H1 (cell line): ENCODE data around the gene SYT15B. TPM values are rescaled to one million over a fixed set of nuclear protein-coding genes. Genes with fewer than 3 reads are reported as not detected.
"Not testable (repeated sequence)": the region's sequence is repeated elsewhere in the genome, so short reads cannot be mapped to it uniquely, and the experiment has no call there.

Experiments
- CTCF ChIA-PET: fragments of 300-600 bp; sonication (Branson Sonifier 250); formaldehyde crosslinking; loops from one replicate; lab custom pipeline; 2021; ENCODE audit not compliant: partially characterized antibody; lab: Charles Lee
- POLR2A ChIA-PET: fragments of 300-600 bp; sonication (Branson Sonifier 250); formaldehyde crosslinking; loops from one replicate; lab custom pipeline; 2021; ENCODE audit warnings: inconsistent platforms; ENCODE audit not compliant: partially characterized antibody; lab: Charles Lee
- DNase-seq, 2 experiments: peaks; one replicate each; pipeline versions ENCODE4 v3.0.0 to v3.0.0-alpha.2; 2010 to 2022; ENCODE audit warnings: low spot score in 2 of 2, low read depth in 1 of 2, mixed read lengths in 1 of 2
- FAIRE-seq: peaks from 2 replicates; lab custom pipeline; 2011; peaks lifted over from hg19 to GRCh38; lab: Jason Lieb, UNC
- H2AFZ ChIP-seq: 2 replicates; pipeline ENCODE4 v1.8.1; 2012; ENCODE audit warnings: low read length, inconsistent platforms
- H2AK5ac ChIP-seq: 2 replicates; pipeline ENCODE4 v1.6.1; 2013; ENCODE audit warnings: low read depth, low read length
- H2BK120ac ChIP-seq: replicated peaks from 2 replicates; pipeline ENCODE3; 2013; ENCODE audit warnings: low read depth, low read length, inconsistent platforms
- H2BK12ac ChIP-seq: 2 replicates; pipeline ENCODE4 v1.6.1; 2013; ENCODE audit warnings: low read depth, low read length
- H2BK15ac ChIP-seq: 2 replicates; pipeline ENCODE4 v1.6.1; 2013; ENCODE audit warnings: low read length
- H2BK20ac ChIP-seq: 2 replicates; pipeline ENCODE4 v1.6.1; 2013; ENCODE audit warnings: low read length
- H2BK5ac ChIP-seq: 2 replicates; pipeline ENCODE4 v1.6.1; 2013; ENCODE audit warnings: low read depth, low read length
- H3K14ac ChIP-seq: 2 replicates; pipeline ENCODE4 v1.6.1; 2013; ENCODE audit warnings: inconsistent platforms; ENCODE audit not compliant: insufficient read length
- H3K18ac ChIP-seq: 2 replicates; pipeline ENCODE4 v1.6.1; 2013; ENCODE audit warnings: low read length; ENCODE audit errors: extremely low read depth
- H3K23ac ChIP-seq: 2 replicates; pipeline ENCODE4 v1.6.1; 2013; ENCODE audit warnings: inconsistent platforms; ENCODE audit not compliant: insufficient read length
- H3K23me2 ChIP-seq: 2 replicates; pipeline ENCODE4 v1.6.1; 2013; ENCODE audit warnings: low read depth, low read length
- H3K27ac ChIP-seq: 2 replicates; pipeline ENCODE4 v1.6.1; 2011; ENCODE audit warnings: low read depth, low read length, inconsistent platforms
- H3K27me3 ChIP-seq, 4 experiments: replicated peaks in 1 of 4; 1 replicate in 1 of 4; 2 replicates in 3 of 4; pipeline versions ENCODE4 v1.6.1 to v1.8.1; 2011 to 2013; ENCODE audit warnings: low read length in 3 of 4, mild to moderate bottlenecking in 3 of 4, inconsistent platforms in 2 of 4, mixed read lengths in 2 of 4, moderate library complexity in 1 of 4; ENCODE audit not compliant: control insufficient read depth in 3 of 4, insufficient read depth in 3 of 4; ENCODE audit errors: extremely low read depth in 1 of 4
- H3K36me3 ChIP-seq, 4 experiments: 2 replicates each; pipeline versions ENCODE4 v1.6.1 to v1.8.1; 2011 to 2013; ENCODE audit warnings: mild to moderate bottlenecking in 4 of 4, low read length in 3 of 4, moderate library complexity in 2 of 4, control low read depth in 1 of 4, inconsistent platforms in 1 of 4; ENCODE audit not compliant: insufficient read depth in 4 of 4, control insufficient read depth in 2 of 4
- H3K4ac ChIP-seq: replicated peaks from 2 replicates; pipeline ENCODE3; 2013; ENCODE audit warnings: low read length, low read depth, mixed read lengths, inconsistent platforms; ENCODE audit not compliant: insufficient read length
- H3K4me1 ChIP-seq, 4 experiments: replicated peaks in 1 of 4; 1 replicate in 1 of 4; 2 replicates in 3 of 4; pipeline versions ENCODE4 v1.6.1 to v1.8.1; 2011 to 2013; ENCODE audit warnings: low read length in 3 of 4, inconsistent platforms in 2 of 4, mixed read lengths in 1 of 4; ENCODE audit not compliant: insufficient read depth in 4 of 4, control insufficient read depth in 3 of 4
- H3K4me2 ChIP-seq, 2 experiments: 2 replicates each; pipeline versions ENCODE4 v1.6.1 to v1.8.1; 2011 to 2013; ENCODE audit warnings: low read depth in 2 of 2, low read length in 2 of 2, control low read depth in 1 of 2, inconsistent platforms in 1 of 2, mild to moderate bottlenecking in 1 of 2; ENCODE audit not compliant: insufficient read depth in 1 of 2
- H3K4me3 ChIP-seq, 4 experiments: fragments of 200-600, 300-600 bp in 1 of 4; sonication (generic), shearing (Covaris generic), sonication (Bioruptor Twin) in 1 of 4; 2 replicates each; pipeline versions ENCODE4 v1.5.1 to v1.8.1; 2011 to 2016; ENCODE audit warnings: low read length in 4 of 4, low read depth in 3 of 4, control low read depth in 2 of 4, inconsistent platforms in 2 of 4, mild to moderate bottlenecking in 2 of 4, mixed read lengths in 1 of 4, moderate library complexity in 1 of 4; ENCODE audit not compliant: insufficient read depth in 2 of 4; ENCODE audit errors: extremely low read depth in 1 of 4
- H3K56ac ChIP-seq: replicated peaks from 2 replicates; pipeline ENCODE3; 2013; ENCODE audit warnings: low read depth, mild to moderate bottlenecking, mixed read lengths, low read length, inconsistent platforms; ENCODE audit not compliant: insufficient read length
- H3K79me1 ChIP-seq: 2 replicates; pipeline ENCODE4 v1.6.1; 2013; ENCODE audit warnings: low read depth, low read length, control low read depth
- H3K79me2 ChIP-seq, 2 experiments: 2 replicates each; pipeline versions ENCODE4 v1.6.1 to v1.8.1; 2012 to 2013; ENCODE audit warnings: low read length in 2 of 2, mild to moderate bottlenecking in 2 of 2, inconsistent platforms in 1 of 2; ENCODE audit not compliant: insufficient read depth in 2 of 2, control insufficient read depth in 1 of 2
- H3K9ac ChIP-seq, 4 experiments: replicated peaks in 1 of 4; 1 replicate in 1 of 4; 2 replicates in 3 of 4; pipeline versions ENCODE4 v1.6.1 to v1.8.1; 2011 to 2013; ENCODE audit warnings: low read depth in 3 of 4, low read length in 3 of 4, control low read depth in 2 of 4, mild to moderate bottlenecking in 2 of 4, moderate library complexity in 2 of 4, inconsistent platforms in 1 of 4; ENCODE audit errors: extremely low read depth in 1 of 4
- H3K9me3 ChIP-seq, 2 experiments: 2 replicates each; pipeline versions ENCODE4 v1.6.1 to v1.8.1; 2012 to 2013; ENCODE audit warnings: mild to moderate bottlenecking in 2 of 2, moderate library complexity in 2 of 2, control low read depth in 1 of 2, inconsistent platforms in 1 of 2, low read depth in 1 of 2, low read length in 1 of 2, mixed read lengths in 1 of 2; ENCODE audit not compliant: insufficient read depth in 2 of 2
- H4K20me1 ChIP-seq, 2 experiments: replicated peaks in 1 of 2; 2 replicates each; pipeline versions ENCODE3 to v1.8.1; 2011 to 2013; ENCODE audit warnings: inconsistent platforms in 2 of 2, low read length in 2 of 2, mild to moderate bottlenecking in 1 of 2; ENCODE audit not compliant: insufficient read depth in 2 of 2, control insufficient read depth in 1 of 2
- H4K5ac ChIP-seq: 2 replicates; pipeline ENCODE4 v1.6.1; 2013; ENCODE audit warnings: low read length, low read depth, mixed read lengths, inconsistent platforms; ENCODE audit not compliant: insufficient read length
- H4K8ac ChIP-seq: 2 replicates; pipeline ENCODE4 v1.8.0; 2013; ENCODE audit warnings: mild to moderate bottlenecking, moderate library complexity, low read length, inconsistent platforms; ENCODE audit not compliant: insufficient read depth; ENCODE audit errors: extremely low read depth
- H4K91ac ChIP-seq: replicated peaks from 2 replicates; pipeline ENCODE3; 2013; ENCODE audit warnings: low read length, mixed read lengths, inconsistent platforms; ENCODE audit not compliant: insufficient read length
- CTCF ChIP-seq, 3 experiments: IDR thresholded peaks; 1 replicate in 2 of 3; 2 replicates in 1 of 3; pipeline versions ENCODE4 v1.5.1 to v1.6.1; 2011; ENCODE audit warnings: low read length in 3 of 3, mild to moderate bottlenecking in 3 of 3, inconsistent platforms in 2 of 3, low read depth in 1 of 3, moderate library complexity in 1 of 3; ENCODE audit not compliant: insufficient read depth in 1 of 3; ENCODE audit errors: control extremely low read depth in 1 of 3
- RAD21 ChIP-seq, 2 experiments: IDR thresholded peaks in 1 of 2; conservative IDR thresholded peaks in 1 of 2; 2 replicates each; pipeline ENCODE4 v1.6.1; 2011; ENCODE audit warnings: low read depth in 2 of 2, low read length in 2 of 2, improper control_type of control experiment in 1 of 2, inconsistent platforms in 1 of 2, mild to moderate bottlenecking in 1 of 2, moderate library complexity in 1 of 2
- WGBS, 2 experiments: shearing (Covaris generic) in 1 of 2; methylation state at CpG; one replicate each; pipeline versions ENCODE4 v1.1.6 to v1.1.7; 2013 to 2015; ENCODE audit warnings: low lambda C conversion rate in 2 of 2, mixed read lengths in 2 of 2, inconsistent platforms in 1 of 2, low coverage in 1 of 2, missing lambda C conversion rate in 1 of 2; ENCODE audit not compliant: insufficient replicate concordance in 2 of 2, insufficient coverage in 1 of 2, insufficient read length in 1 of 2; ENCODE audit errors: extremely low coverage in 1 of 2, missing lambda C conversion rate in 1 of 2; 5-methylcytosine and 5-hydroxymethylcytosine counted together
- polyA plus RNA-seq, 7 experiments: library from polyadenylated mRNA; depleted of rRNA in 3 of 7; stranded (reverse) in 5 of 7; unstranded in 2 of 7; fragments of >200 nt in 5 of 7; fragments of 200-250 nt in 2 of 7; gene quantifications; 1 replicate in 5 of 7; 2 replicates in 1 of 7; 4 replicates in 1 of 7; pipeline versions ENCODE4 v1.2.1 to v1.2.3, GENCODE V29; 2011 to 2013; ENCODE audit warnings: missing spikeins in 2 of 7, mixed read lengths in 2 of 7
- total RNA-seq: library from RNA; stranded (reverse); fragmentation: NEBNext Ultra II Directional; extraction: Animal tissue kit (Norgen Biotek cat#: 25700); gene quantifications from 2 replicates; pipeline ENCODE4 v1.2.1, GENCODE V29; 2021

SYT15B gene
- total and polyA plus RNA-seq, 2 of the 8 experiments (the other 6 are each of a cell fraction or from before 2014, with no cell fraction given): 0.17 TPM; not detected in 1

GRCh38 chr10:47775361-47776231, 12.2 kb upstream of the SYT15B start:
- H3K9me3 ChIP-seq, H4K5ac ChIP-seq, H3K36me3 ChIP-seq, H4K20me1 ChIP-seq, H2AK5ac ChIP-seq, H3K27ac ChIP-seq, H3K23me2 ChIP-seq, H3K79me2 ChIP-seq, H3K18ac ChIP-seq, H2BK120ac ChIP-seq, H2BK15ac ChIP-seq, H3K4me1 ChIP-seq, H4K91ac ChIP-seq, H3K9ac ChIP-seq, H2AFZ ChIP-seq, H2BK20ac ChIP-seq, FAIRE-seq, H3K56ac ChIP-seq, H2BK5ac ChIP-seq, H3K23ac ChIP-seq, H3K14ac ChIP-seq, H3K79me1 ChIP-seq, H3K4me3 ChIP-seq, H3K4me2 ChIP-seq, H3K27me3 ChIP-seq, POLR2A ChIA-PET, H4K8ac ChIP-seq, H2BK12ac ChIP-seq, H3K4ac ChIP-seq: not testable (repeated sequence)
- peak in 1 of 2 experiments; percentile 19 for DNase-seq
- CTCF ChIA-PET: interaction anchor here (0.6 to 1.6 kb wide), 4 partner anchors 1217 to 1236 kb away, joined by 3 to 4 read pairs (median 3); no protein-coding TSS in a partner anchor
- TF ChIP-seq RAD21 (IDR thresholded peaks at IDR 0.05 in 1 of 2, conservative IDR thresholded peaks at IDR 0.05 in 1 of 2; ENCODE audit: low read depth in 2 of 2, low read length in 2 of 2) (peak; percentile 51 to 58), CTCF (IDR thresholded peaks at IDR 0.05; ENCODE audit: control extremely low read depth in 1 of 3, insufficient read depth in 1 of 3, low read depth in 1 of 3, low read length in 3 of 3) (peak; percentile 44 to 80 (median 61))
- WGBS, 2 experiments: 23% methylated on average over 4 of the region's 6 CpGs; no CpG with 5 or more reads in 1 of the 2 experiments
